ENCODE measurements around the gene STAC. TPM values are rescaled to one million over a fixed set of nuclear protein-coding genes. Genes with fewer than 3 reads are reported as not detected.

The STAC gene
- total RNA-seq, 3 donors from 2014 or later: not detected

DNA sequence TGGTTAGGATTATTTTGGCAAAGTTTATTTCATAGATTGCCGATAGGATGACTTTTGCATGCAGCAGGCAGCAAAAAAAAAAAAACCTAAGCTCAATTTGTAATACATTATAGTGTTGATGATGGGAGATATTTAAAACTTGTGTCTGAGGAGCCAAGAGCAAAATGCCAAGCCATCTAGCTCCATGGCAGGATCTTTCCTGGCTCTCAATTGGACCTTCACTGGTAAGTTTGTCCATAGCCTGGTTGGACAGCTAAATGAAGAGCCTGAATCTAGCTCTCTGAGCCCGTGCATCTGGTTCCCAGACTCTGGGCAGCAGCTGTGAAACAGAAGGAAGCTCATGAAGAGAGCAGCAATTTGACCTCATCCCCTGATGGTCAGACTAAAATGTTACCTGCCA lies 17.5 kb downstream of the STAC start:
- Mint-ChIP-seq H3K9me3 (no peaks in the 10 kb centered on the region), H3K4me1 (ENCODE audit: low read depth) (no peaks in the 10 kb centered on the region), H3K36me3 (ENCODE audit: insufficient read depth) (no peaks in the 10 kb centered on the region), H3K4me3 (no peak overlapping the region), H3K27me3 (ENCODE audit: low read depth) (peaks cover 4% of the 10 kb centered on the region)
- ATAC-seq: no peak
- no peak for DNase-seq

GRCh38 chr3:36399933-36400332 lies 19.6 kb downstream of the STAC start:
- Mint-ChIP-seq H3K9me3 (no peaks in the 10 kb centered on the region), H3K4me3 (no peak overlapping the region), H3K27me3 (ENCODE audit: low read depth) (peaks cover 3% of the 10 kb centered on the region), H3K4me1 (ENCODE audit: low read depth) (no peaks in the 10 kb centered on the region), H3K36me3 (ENCODE audit: insufficient read depth) (no peaks in the 10 kb centered on the region)
- no peak for DNase-seq
- ATAC-seq: no peak

DNA sequence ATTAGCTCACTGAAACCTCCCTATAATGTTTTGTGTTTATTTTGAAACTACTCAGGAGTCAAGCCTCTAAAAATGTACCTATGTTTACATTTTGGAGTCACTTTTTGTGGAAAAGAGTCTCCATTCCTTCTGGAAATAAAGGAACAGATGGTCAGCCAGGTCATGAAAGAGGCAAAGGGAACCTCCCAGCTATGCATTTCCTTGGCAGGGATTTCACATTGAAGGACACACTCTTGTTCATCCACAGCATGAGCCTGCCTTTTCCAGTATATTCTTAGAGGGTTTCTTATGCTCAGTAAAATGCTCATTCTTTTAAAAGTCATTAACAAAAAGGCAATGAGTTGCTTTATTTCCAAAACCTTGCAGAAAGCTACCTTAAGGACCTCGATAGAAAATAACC lies 20.8 kb downstream of the STAC start:
- H3K36me3 Mint-ChIP-seq (ENCODE audit: insufficient read depth): no peaks in the 10 kb centered on the region
- no peaks in the 10 kb centered on the region for H3K9me3 Mint-ChIP-seq
- H3K4me3 Mint-ChIP-seq: no peak overlapping the region
- H3K27me3 Mint-ChIP-seq (ENCODE audit: low read depth): peaks cover 3% of the 10 kb centered on the region
- H3K4me1 Mint-ChIP-seq (ENCODE audit: low read depth): no peaks in the 10 kb centered on the region
- ATAC-seq (no peak), DNase-seq (no peak)

DNA sequence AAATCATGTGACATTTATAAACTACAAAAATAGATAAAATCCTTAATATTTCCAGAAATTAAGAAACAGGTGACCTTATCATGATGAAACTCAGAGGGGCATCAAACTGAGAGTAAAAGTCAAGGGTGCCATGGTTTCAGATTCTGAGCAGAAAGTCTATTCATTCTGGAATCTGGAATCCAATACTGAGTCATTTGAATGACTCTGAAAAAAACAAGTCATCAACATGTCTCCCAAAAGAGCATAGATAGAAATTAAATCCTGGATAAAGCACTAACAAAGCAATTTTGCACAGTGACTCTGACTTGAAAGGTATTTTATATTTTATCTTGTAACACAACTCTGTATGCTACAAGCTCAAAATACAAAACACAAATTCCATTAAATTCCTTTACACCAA lies 23.4 kb downstream of the STAC start:
- Mint-ChIP-seq H3K4me1 (ENCODE audit: low read depth) (no peaks in the 10 kb centered on the region), H3K27me3 (ENCODE audit: low read depth) (peaks cover 6% of the 10 kb centered on the region), H3K36me3 (ENCODE audit: insufficient read depth) (no peaks in the 10 kb centered on the region), H3K4me3 (no peak overlapping the region), H3K9me3 (no peaks in the 10 kb centered on the region)
- no peak for DNase-seq
- ATAC-seq: no peak

DNA sequence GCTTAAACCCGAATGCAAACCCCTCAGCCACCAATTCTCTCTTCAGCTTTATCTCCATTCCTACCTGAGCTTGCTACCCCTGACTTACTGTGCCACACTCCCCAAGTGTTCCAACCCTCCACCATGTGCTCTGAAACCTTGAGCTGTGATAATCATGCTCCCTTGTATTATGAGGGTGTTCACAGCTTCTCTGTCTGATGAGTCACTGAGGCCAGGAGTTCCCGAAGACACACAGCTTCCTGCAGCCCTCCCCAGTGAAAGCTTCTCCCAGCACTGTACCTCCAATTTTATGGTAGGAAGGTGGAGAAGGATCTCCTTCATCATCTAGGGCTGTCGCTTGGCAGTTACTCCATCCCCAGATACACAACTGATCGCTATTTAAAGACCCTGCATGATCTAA lies 24.9 kb downstream of the STAC start:
- Mint-ChIP-seq H3K27me3 (ENCODE audit: low read depth) (peaks cover 6% of the 10 kb centered on the region), H3K36me3 (ENCODE audit: insufficient read depth) (no peaks in the 10 kb centered on the region), H3K4me1 (ENCODE audit: low read depth) (no peaks in the 10 kb centered on the region), H3K9me3 (no peaks in the 10 kb centered on the region), H3K4me3 (no peak overlapping the region)
- ATAC-seq (no peak), DNase-seq (no peak)

GRCh38 chr3:36408146-36408545 lies 27.8 kb downstream of the STAC start:
- Mint-ChIP-seq H3K27me3 (ENCODE audit: low read depth) (peaks cover 3% of the 10 kb centered on the region), H3K4me3 (no peak overlapping the region), H3K9me3 (no peaks in the 10 kb centered on the region), H3K36me3 (ENCODE audit: insufficient read depth) (no peaks in the 10 kb centered on the region), H3K4me1 (ENCODE audit: low read depth) (no peaks in the 10 kb centered on the region)
- DNase-seq: no peak
- ATAC-seq: no peak

DNA sequence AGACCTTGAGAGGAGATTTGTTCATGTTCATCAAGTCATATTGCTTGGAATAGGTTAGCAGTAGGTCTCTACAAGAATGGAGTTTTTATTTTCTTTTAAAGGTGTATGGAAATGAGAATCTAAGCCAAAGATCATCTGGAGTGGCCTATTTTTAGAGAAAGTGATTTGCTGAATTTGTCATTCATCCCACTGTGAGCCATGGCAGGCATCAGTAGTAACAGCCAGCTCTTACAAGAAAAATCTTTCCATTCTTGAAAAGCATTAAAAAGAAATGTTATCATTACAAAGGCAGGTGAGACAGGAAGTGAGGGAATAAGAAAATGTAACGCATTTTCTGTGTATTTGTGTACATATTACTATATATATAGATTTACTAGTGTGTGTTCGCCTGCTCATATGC lies 29.6 kb downstream of the STAC start:
- no peak overlapping the region for H3K4me3 Mint-ChIP-seq
- H3K4me1 Mint-ChIP-seq (ENCODE audit: low read depth): no peaks in the 10 kb centered on the region
- DNase-seq: no peak
- H3K27me3 Mint-ChIP-seq (ENCODE audit: low read depth): peaks cover 3% of the 10 kb centered on the region
- no peaks in the 10 kb centered on the region for H3K9me3 Mint-ChIP-seq
- no peaks in the 10 kb centered on the region for H3K36me3 Mint-ChIP-seq (ENCODE audit: insufficient read depth)
- no peak for ATAC-seq

- DNase-seq (no peak), ATAC-seq (no peak)
- Mint-ChIP-seq H3K36me3 (ENCODE audit: insufficient read depth) (no peaks in the 10 kb centered on the region), H3K9me3 (peaks cover 3% of the 10 kb centered on the region), H3K27me3 (ENCODE audit: low read depth) (peaks cover 3% of the 10 kb centered on the region), H3K4me1 (ENCODE audit: low read depth) (no peaks in the 10 kb centered on the region), H3K4me3 (no peak overlapping the region)
Measured at GRCh38 chr3:36411587-36411986, 31.3 kb downstream of the STAC start.

DNA sequence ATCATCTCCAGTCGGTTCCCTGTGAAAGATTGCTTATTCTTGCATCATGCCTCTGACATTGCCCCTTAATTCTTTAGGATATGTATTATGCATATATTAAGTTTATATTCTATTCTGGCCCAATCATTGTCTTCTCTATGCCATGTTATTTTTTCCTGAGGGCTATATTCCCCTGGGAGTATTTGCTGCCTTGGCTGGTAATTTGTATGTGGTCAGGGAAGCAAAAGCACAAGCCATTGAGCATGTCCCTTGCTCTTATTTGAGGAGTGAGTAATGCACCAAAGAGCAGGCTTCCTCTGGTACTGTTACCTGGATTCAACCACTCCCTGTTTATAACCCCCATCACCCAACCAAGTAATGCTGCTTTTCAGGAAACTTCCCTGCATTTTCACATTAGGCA lies 36.3 kb downstream of the STAC start:
- H3K4me1 Mint-ChIP-seq (ENCODE audit: low read depth): no peaks in the 10 kb centered on the region
- H3K9me3 Mint-ChIP-seq: peaks cover 3% of the 10 kb centered on the region
- H3K27me3 Mint-ChIP-seq (ENCODE audit: low read depth): no peaks in the 10 kb centered on the region
- no peaks in the 10 kb centered on the region for H3K36me3 Mint-ChIP-seq (ENCODE audit: insufficient read depth)
- ATAC-seq: no peak
- no peak overlapping the region for H3K4me3 Mint-ChIP-seq
- DNase-seq: no peak

GRCh38 chr3:36417237-36417636 lies 36.9 kb downstream of the STAC start:
- DNase-seq: no peak
- Mint-ChIP-seq H3K4me1 (ENCODE audit: low read depth) (no peaks in the 10 kb centered on the region), H3K36me3 (ENCODE audit: insufficient read depth) (no peaks in the 10 kb centered on the region), H3K27me3 (ENCODE audit: low read depth) (no peaks in the 10 kb centered on the region), H3K9me3 (peaks cover 3% of the 10 kb centered on the region), H3K4me3 (no peak overlapping the region)
- ATAC-seq: no peak

GRCh38 chr3:36418296-36418695 lies 38.0 kb downstream of the STAC start:
- no peak for DNase-seq
- peaks cover 3% of the 10 kb centered on the region for H3K9me3 Mint-ChIP-seq
- no peak overlapping the region for H3K4me3 Mint-ChIP-seq
- no peaks in the 10 kb centered on the region for H3K4me1 Mint-ChIP-seq (ENCODE audit: low read depth)
- no peaks in the 10 kb centered on the region for H3K27me3 Mint-ChIP-seq (ENCODE audit: low read depth)
- ATAC-seq: no peak
- no peaks in the 10 kb centered on the region for H3K36me3 Mint-ChIP-seq (ENCODE audit: insufficient read depth)

- Mint-ChIP-seq H3K27me3 (ENCODE audit: low read depth) (peaks cover 3% of the 10 kb centered on the region), H3K9me3 (no peaks in the 10 kb centered on the region), H3K4me3 (no peak overlapping the region), H3K4me1 (ENCODE audit: low read depth) (no peaks in the 10 kb centered on the region), H3K36me3 (ENCODE audit: insufficient read depth) (no peaks in the 10 kb centered on the region)
- no peak for DNase-seq
- ATAC-seq: no peak
Measured at GRCh38 chr3:36428445-36428844, 48.1 kb downstream of the STAC start.

GRCh38 chr3:36429986-36430485 lies 49.7 kb downstream of the STAC start:
- DNase-seq (no peak), ATAC-seq (no peak)
- H3K27me3 Mint-ChIP-seq (ENCODE audit: low read depth): no peaks in the 10 kb centered on the region
- H3K4me1 Mint-ChIP-seq (ENCODE audit: low read depth): no peaks in the 10 kb centered on the region
- no peaks in the 10 kb centered on the region for H3K36me3 Mint-ChIP-seq (ENCODE audit: insufficient read depth)
- no peaks in the 10 kb centered on the region for H3K9me3 Mint-ChIP-seq
- H3K4me3 Mint-ChIP-seq: no peak overlapping the region

- DNase-seq (no peak), ATAC-seq (no peak)
- no peaks in the 10 kb centered on the region for H3K27me3 Mint-ChIP-seq (ENCODE audit: low read depth)
- H3K4me3 Mint-ChIP-seq: no peak overlapping the region
- H3K9me3 Mint-ChIP-seq: no peaks in the 10 kb centered on the region
- H3K4me1 Mint-ChIP-seq (ENCODE audit: low read depth): no peaks in the 10 kb centered on the region
- no peaks in the 10 kb centered on the region for H3K36me3 Mint-ChIP-seq (ENCODE audit: insufficient read depth)
Measured at GRCh38 chr3:36433511-36433910, 53.2 kb downstream of the STAC start.

- Mint-ChIP-seq H3K4me1 (ENCODE audit: low read depth) (no peaks in the 10 kb centered on the region), H3K4me3 (no peak overlapping the region), H3K9me3 (no peaks in the 10 kb centered on the region), H3K36me3 (ENCODE audit: insufficient read depth) (no peaks in the 10 kb centered on the region), H3K27me3 (ENCODE audit: low read depth) (no peaks in the 10 kb centered on the region)
- DNase-seq (no peak), ATAC-seq (no peak)
Measured at GRCh38 chr3:36434687-36435426, 54.6 kb downstream of the STAC start.
